PC-3 (cell line): ENCODE measurements around the gene ATXN10. TPM values are rescaled to one million over a fixed set of nuclear protein-coding genes. Genes with fewer than 3 reads are reported as not detected.

Source experiments
- ATAC-seq: fragments of 200-7000 bp; cut with Tn5 transposase; 2 replicates; pipeline ENCODE4 v1.9.1; 2020; ENCODE audit warnings: mild to moderate bottlenecking, moderate library complexity
- BruUV-seq: library from RNA; stranded (reverse); fragments of 400-500 nt; replicated peaks from 2 replicates; lab custom pipeline; 2021; lab: Mats Ljungman, UMichigan
- CTCF ChIA-PET: fragments of 300-600 bp; sonication (Branson Sonifier 250); formaldehyde crosslinking; loops from one replicate; lab custom pipeline; 2022; ENCODE audit warnings: antibody characterized with exemption; lab: Charles Lee
- POLR2A ChIA-PET: fragments of 300-600 bp; sonication (Branson Sonifier 250); formaldehyde crosslinking; loops from one replicate; lab custom pipeline; 2022; ENCODE audit warnings: antibody characterized with exemption; ENCODE audit not compliant: unreplicated experiment; lab: Charles Lee
- DNase-seq: peaks from one replicate; pipeline ENCODE4 v3.0.0-alpha.2; 2015
- H2AFZ ChIP-seq: fragments of 300-600 bp; sonication (generic); 2 replicates; pipeline ENCODE4 v1.6.0; 2016; ENCODE audit warnings: antibody characterized with exemption, low read length
- H3F3A ChIP-seq: fragments of 300-600 bp; sonication (generic); one replicate; pipeline ENCODE4 v1.6.0; 2017; ENCODE audit warnings: antibody characterized with exemption, low read length, control low read depth, mild to moderate bottlenecking; ENCODE audit not compliant: unreplicated experiment
- H3K27ac ChIP-seq: fragments of 300-600 bp; sonication (generic); 2 replicates; pipeline ENCODE4 v1.5.1; 2016; ENCODE audit warnings: mild to moderate bottlenecking, low read length
- H3K27me3 ChIP-seq: fragments of 300-600 bp; sonication (generic); 2 replicates; pipeline ENCODE4 v1.6.1; 2016; ENCODE audit warnings: low read length, mixed read lengths
- H3K36me3 ChIP-seq: fragments of 300-600 bp; sonication (generic); 2 replicates; pipeline ENCODE4 v1.6.1; 2016; ENCODE audit warnings: low read depth, mixed run types, low read length, mixed read lengths
- H3K4me1 ChIP-seq: fragments of 300-600 bp; sonication (generic); 2 replicates; pipeline ENCODE4 v1.5.1; 2016; ENCODE audit warnings: low read length; ENCODE audit not compliant: insufficient read depth
- H3K4me2 ChIP-seq: fragments of 300-600 bp; sonication (generic); 2 replicates; pipeline ENCODE4 v1.6.0; 2016; ENCODE audit warnings: low read length
- H3K4me3 ChIP-seq: fragments of 300-600 bp; sonication (generic); 2 replicates; pipeline ENCODE4 v1.5.1; 2016; ENCODE audit warnings: mild to moderate bottlenecking, low read length, mixed read lengths
- H3K79me2 ChIP-seq: fragments of 300-600 bp; sonication (generic); 2 replicates; pipeline ENCODE4 v1.6.1; 2017; ENCODE audit warnings: low read length, mixed read lengths
- H3K9ac ChIP-seq: fragments of 300-600 bp; sonication (generic); 2 replicates; pipeline ENCODE4 v1.6.0; 2016; ENCODE audit warnings: mild to moderate bottlenecking, low read length
- H3K9me2 ChIP-seq: fragments of 300-600 bp; sonication (generic); replicated peaks from 2 replicates; pipeline ENCODE4 v1.6.1; 2016; ENCODE audit warnings: mixed run types, low read length, mixed read lengths
- H3K9me3 ChIP-seq: fragments of 300-600 bp; sonication (generic); 2 replicates; pipeline ENCODE4 v1.6.1; 2016; ENCODE audit warnings: low read length, mixed read lengths
- H4K20me1 ChIP-seq: fragments of 300-600 bp; sonication (generic); 2 replicates; pipeline ENCODE4 v1.6.1; 2016; ENCODE audit warnings: low read length, mixed read lengths
- EZH2 ChIP-seq: fragments of 300-600 bp; sonication (generic); IDR thresholded peaks from one replicate; pipeline ENCODE4 v1.6.1; 2017; ENCODE audit warnings: antibody characterized with exemption, mild to moderate bottlenecking, low read length; ENCODE audit not compliant: unreplicated experiment
- EZH2phosphoT487 ChIP-seq: fragments of 300-600 bp; sonication (generic); IDR thresholded peaks from 2 replicates; pipeline ENCODE4 v1.6.1; 2018; ENCODE audit warnings: mild to moderate bottlenecking, antibody characterized with exemption, low read length, borderline replicate concordance
- intact Hi-C: fragments of 100-400 bp; cut with micrococcal nuclease; formaldehyde crosslinking; loops from 2 replicates; pipeline ENCODE4 v1.9.0; 2023
- total RNA-seq: library from RNA; depleted of rRNA; stranded (reverse); fragments of >200 nt; gene quantifications from 2 replicates; pipeline ENCODE4 v1.2.3, GENCODE V29; 2014
- TF ChIP-seq, protein P1 (sequence below): fragments of 300-600 bp; sonication (generic); conservative IDR thresholded peaks from 2 replicates; pipeline ENCODE4 v1.5.1; 2017; ENCODE audit warnings: antibody characterized with exemption, low read depth, mild to moderate bottlenecking, low read length

ATXN10 gene
- total RNA-seq, 1 experiment from 2014 or later, result 40.6 TPM

DNA sequence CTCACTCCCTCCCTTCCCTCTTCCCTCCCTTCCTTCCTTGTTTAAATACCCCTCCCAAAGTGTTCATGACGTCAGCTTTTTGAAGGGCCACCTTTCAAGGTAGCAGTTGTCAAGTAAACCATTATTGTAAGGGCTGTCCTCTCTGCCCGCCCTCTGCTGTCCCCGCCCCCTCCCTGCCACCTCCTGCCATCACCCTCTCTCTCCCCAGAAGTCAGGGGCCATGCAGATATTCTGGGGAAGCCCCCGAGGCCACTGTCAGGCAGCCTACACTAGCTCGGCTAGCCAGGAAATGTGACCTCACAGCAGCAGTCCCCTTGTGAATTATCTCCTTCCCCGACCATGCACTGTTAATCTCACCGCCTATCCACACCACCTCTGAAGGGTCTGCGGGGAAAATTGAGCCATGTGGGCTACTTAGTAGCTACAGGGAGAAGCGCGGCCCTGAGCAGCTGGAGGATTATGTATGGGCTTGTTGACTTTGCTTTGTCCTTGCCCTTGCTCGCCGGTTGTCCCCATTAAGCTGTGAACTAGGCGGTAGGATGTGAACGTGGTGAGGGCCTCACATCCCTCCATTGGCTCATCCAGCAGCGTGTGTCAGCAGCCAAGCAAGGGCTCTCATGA is 42.1 kb upstream of the ATXN10 start:
- Histone ChIP-seq H3K9me3 (no peaks in the 10 kb centered on the region), H3K36me3 (no peaks in the 10 kb centered on the region), H3K9me2 (no peaks in the 10 kb centered on the region), H3K4me1 (peaks cover 17% of the 10 kb centered on the region), H3F3A (no peaks in the 10 kb centered on the region), H3K27me3 (no peaks in the 10 kb centered on the region), H3K9ac (no peak overlapping the region), H2AFZ (no peak overlapping the region), H3K79me2 (peaks cover 11% of the 10 kb centered on the region), H3K4me3 (no peak overlapping the region), H4K20me1 (no peaks in the 10 kb centered on the region), H3K27ac (no peak overlapping the region), H3K4me2 (no peak overlapping the region)
- CTCF ChIA-PET, result no interaction called here
- POLR2A ChIA-PET, result no interaction called here
- intact Hi-C loops, result no loop called here
- BruUV-seq, result no TSS peak
- DNase-seq (no peak), ATAC-seq (no peak)
- TF ChIP-seq EZH2phosphoT487 (no peak), EZH2 (no peak)
- TF ChIP-seq, protein P1, sequence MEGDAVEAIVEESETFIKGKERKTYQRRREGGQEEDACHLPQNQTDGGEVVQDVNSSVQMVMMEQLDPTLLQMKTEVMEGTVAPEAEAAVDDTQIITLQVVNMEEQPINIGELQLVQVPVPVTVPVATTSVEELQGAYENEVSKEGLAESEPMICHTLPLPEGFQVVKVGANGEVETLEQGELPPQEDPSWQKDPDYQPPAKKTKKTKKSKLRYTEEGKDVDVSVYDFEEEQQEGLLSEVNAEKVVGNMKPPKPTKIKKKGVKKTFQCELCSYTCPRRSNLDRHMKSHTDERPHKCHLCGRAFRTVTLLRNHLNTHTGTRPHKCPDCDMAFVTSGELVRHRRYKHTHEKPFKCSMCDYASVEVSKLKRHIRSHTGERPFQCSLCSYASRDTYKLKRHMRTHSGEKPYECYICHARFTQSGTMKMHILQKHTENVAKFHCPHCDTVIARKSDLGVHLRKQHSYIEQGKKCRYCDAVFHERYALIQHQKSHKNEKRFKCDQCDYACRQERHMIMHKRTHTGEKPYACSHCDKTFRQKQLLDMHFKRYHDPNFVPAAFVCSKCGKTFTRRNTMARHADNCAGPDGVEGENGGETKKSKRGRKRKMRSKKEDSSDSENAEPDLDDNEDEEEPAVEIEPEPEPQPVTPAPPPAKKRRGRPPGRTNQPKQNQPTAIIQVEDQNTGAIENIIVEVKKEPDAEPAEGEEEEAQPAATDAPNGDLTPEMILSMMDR, result no peak

DNA sequence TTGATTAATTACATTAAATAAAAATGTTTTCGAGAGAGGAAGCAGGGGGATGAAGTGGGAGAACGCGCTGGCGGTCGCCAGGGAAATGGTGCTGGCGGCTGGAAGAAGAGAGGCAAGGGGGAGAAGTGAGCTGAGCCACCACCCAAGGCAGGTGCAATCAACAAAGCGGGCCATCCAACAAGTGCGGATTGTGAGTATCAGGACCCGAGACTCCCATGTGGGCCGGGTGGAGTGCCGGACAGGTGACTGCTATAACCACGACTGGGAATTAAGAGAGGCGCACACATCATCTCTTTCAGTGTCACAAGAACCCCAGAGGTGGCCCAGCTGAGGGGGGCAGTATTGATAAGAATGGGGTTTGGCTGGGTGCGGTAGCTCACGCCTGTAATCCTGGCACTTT is 41.2 kb upstream of the ATXN10 start:
- Histone ChIP-seq H3F3A (no peaks in the 10 kb centered on the region), H3K9me3 (no peaks in the 10 kb centered on the region), H3K9me2 (no peaks in the 10 kb centered on the region), H3K9ac (no peak overlapping the region), H4K20me1 (no peaks in the 10 kb centered on the region), H3K4me3 (no peak overlapping the region), H3K27ac (no peak overlapping the region), H2AFZ (no peak overlapping the region), H3K27me3 (no peaks in the 10 kb centered on the region), H3K4me2 (no peak overlapping the region), H3K36me3 (no peaks in the 10 kb centered on the region), H3K79me2 (peaks cover 8% of the 10 kb centered on the region), H3K4me1 (peaks cover 17% of the 10 kb centered on the region)
- no TSS peak for BruUV-seq
- intact Hi-C loops, result no loop called here
- ATAC-seq (no peak), DNase-seq (no peak)
- ChIA-PET POLR2A (no interaction called here), CTCF (no interaction called here)
- no peak for TF ChIP-seq EZH2phosphoT487
- TF ChIP-seq, protein P1, result no peak
- TF ChIP-seq EZH2, result no peak

DNA sequence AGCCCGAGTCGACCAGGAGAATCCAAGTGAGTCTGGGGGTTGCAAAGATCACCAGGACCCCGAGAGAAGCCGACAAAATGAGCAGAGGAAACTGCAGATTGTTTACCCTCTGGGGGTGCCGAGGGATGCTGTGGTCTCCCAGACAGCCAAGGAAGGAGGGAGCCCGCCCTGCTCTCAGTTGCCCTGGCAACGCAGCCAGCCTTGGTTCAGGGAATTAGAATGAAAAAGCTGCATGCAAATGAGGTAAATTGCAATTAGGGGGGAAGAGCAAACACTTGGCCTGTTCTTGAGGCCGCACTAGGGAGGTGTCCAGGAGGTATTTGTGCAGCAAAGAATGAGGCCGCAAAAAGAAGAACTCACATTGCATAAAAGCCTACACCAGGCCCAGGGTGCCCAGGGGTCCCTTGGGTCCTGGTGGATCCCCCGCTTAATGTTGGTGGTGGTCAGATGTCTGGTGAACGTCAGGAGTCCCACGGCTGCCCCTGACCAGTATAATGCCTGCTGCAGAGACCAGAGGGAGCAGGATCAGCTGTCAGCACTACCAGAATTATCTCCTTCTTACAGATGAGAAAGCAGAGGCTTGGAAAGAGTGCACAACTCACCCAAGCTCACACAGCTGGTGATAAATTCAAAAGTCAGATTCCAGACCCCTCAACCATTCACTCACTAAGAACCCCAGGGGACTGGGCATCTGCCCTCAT is 40.3 kb upstream of the ATXN10 start:
- TF ChIP-seq EZH2phosphoT487 (no peak), EZH2 (no peak)
- TF ChIP-seq, protein P1, result no peak
- ChIA-PET CTCF (no interaction called here), POLR2A (no interaction called here)
- no peak overlapping the region for H3K9ac ChIP-seq
- no peaks in the 10 kb centered on the region for H4K20me1 ChIP-seq
- no peaks in the 10 kb centered on the region for H3K9me2 ChIP-seq
- no peak overlapping the region for H3K4me3 ChIP-seq
- DNase-seq (no peak), ATAC-seq (no peak)
- no peaks in the 10 kb centered on the region for H3K79me2 ChIP-seq
- peaks cover 8% of the 10 kb centered on the region for H3K4me1 ChIP-seq
- H3K4me2 ChIP-seq, result no peak overlapping the region
- H2AFZ ChIP-seq, result no peak overlapping the region
- H3K36me3 ChIP-seq, result no peaks in the 10 kb centered on the region
- H3K27ac ChIP-seq, result no peak overlapping the region
- no peaks in the 10 kb centered on the region for H3K27me3 ChIP-seq
- H3K9me3 ChIP-seq, result no peaks in the 10 kb centered on the region
- no TSS peak for BruUV-seq
- H3F3A ChIP-seq, result no peaks in the 10 kb centered on the region
- intact Hi-C loops, result no loop called here
